Lower leg skin (tissue), 4 donors: Measurements from ENCODE around the gene SMARCC2. TPM values are rescaled to one million over a fixed set of nuclear protein-coding genes. Genes with fewer than 3 reads are reported as not detected.
"Not testable (repeated sequence)": the region's sequence is repeated elsewhere in the genome, so short reads cannot be mapped to it uniquely, and the experiment has no call there.

Experiments
- DNase-seq, 2 donors: peaks; one replicate each; pipeline ENCODE4 v3.0.0-alpha.2; 2019; ENCODE audit warnings: low spot score in 2 of 2
- H3K4me3 ChIP-seq: fragments of 200-600 bp; sonication (generic); 2 replicates; pipeline ENCODE4 v1.5.1; 2017; ENCODE audit warnings: mild to moderate bottlenecking, low read depth; ENCODE audit not compliant: poor library complexity, severe bottlenecking
- CTCF ChIP-seq, 3 donors: fragments of 450-650 bp; IDR thresholded peaks; one replicate each; pipeline ENCODE4 v1.5.1; 2016; ENCODE audit warnings: antibody characterized with exemption in 3 of 3, mild to moderate bottlenecking in 3 of 3, moderate library complexity in 2 of 3
- POLR2A ChIP-seq, 2 donors: fragments of 450-650 bp; IDR thresholded peaks; one replicate each; pipeline ENCODE4 v1.6.1; 2016 to 2017; ENCODE audit warnings: antibody characterized with exemption in 2 of 2, mild to moderate bottlenecking in 1 of 2, moderate library complexity in 1 of 2
- WGBS, 2 donors: methylation state at CpG; one replicate each; pipeline ENCODE4 v1.1.5; 2018; 5-methylcytosine and 5-hydroxymethylcytosine counted together
- intact Hi-C: fragments of 100-400 bp; cut with DNase I; formaldehyde crosslinking; loops from one replicate; pipeline ENCODE4 v1.15.0; 2023; ENCODE audit warnings: low total_unique reads
- total RNA-seq, 4 donors: library from RNA; depleted of rRNA; stranded (reverse); fragments of >200 nt; gene quantifications; one replicate each; pipeline ENCODE4 v1.1.0, GENCODE V29; 2016

The SMARCC2 gene
- total RNA-seq, 4 donors from 2014 or later, result 55.3 to 90.5 (median 63.5) TPM

GRCh38 chr12:56197921-56198635, 8.8 kb upstream of the SMARCC2 start:
- DNase-seq, result no peak
- no peak overlapping the region for H3K4me3 ChIP-seq
- WGBS, 2 donors, result 87% methylated on average over 9 of the region's 9 CpGs
- TF ChIP-seq CTCF (IDR thresholded peaks at IDR 0.05) (no peak), POLR2A (IDR thresholded peaks at IDR 0.05) (no peak)
- intact Hi-C loops, result no loop called here

GRCh38 chr12:56196818-56197550, 7.7 kb upstream of the SMARCC2 start:
- intact Hi-C loops, DNase-seq, H3K4me3 ChIP-seq: not testable (repeated sequence)
- 75 to 78% methylated on average over 11 of the region's 11 CpGs for WGBS, 2 donors

- WGBS, 2 donors, result 50 to 68% methylated on average over 1 of the region's 1 CpG
- TF ChIP-seq POLR2A (IDR thresholded peaks at IDR 0.05), result no peak
- peak in 1 of 3 donors; percentile 12 for TF ChIP-seq CTCF (IDR thresholded peaks at IDR 0.05)
- no peak overlapping the region for H3K4me3 ChIP-seq
- intact Hi-C loops, result loop anchor here (5.0 kb wide), 1 partner anchor 274 kb away; the partner anchor contains the start of gene SPRYD4
- DNase-seq, result peak in 1 of 2 donors; percentile 81
Measured at GRCh38 chr12:56193025-56193578, 3.8 kb upstream of the SMARCC2 start.

DNA sequence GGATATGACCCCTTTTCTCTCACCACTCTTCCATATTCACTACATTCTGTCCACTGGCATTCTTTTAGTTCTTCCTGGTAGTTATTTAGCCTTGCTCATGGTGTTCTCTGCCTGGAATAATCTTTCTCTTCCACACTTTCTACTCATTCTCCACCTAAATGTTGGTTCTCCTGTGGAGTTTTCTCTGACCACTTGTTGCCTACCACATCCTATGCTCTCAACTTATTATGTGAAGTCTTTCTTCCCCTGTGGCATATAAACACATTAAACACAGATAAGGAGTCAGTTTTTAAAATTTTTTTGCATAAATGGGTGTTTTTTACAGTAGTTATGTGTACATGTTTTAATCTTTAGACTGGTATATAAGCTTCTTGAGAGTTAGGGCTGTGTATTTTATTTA, 3.3 kb upstream of the SMARCC2 start:
- no peak for DNase-seq
- no peak overlapping the region for H3K4me3 ChIP-seq
- intact Hi-C loops, result loop anchor here (5.0 kb wide), 1 partner anchor 275 kb away; the partner anchor contains the start of gene SPRYD4
- TF ChIP-seq CTCF (IDR thresholded peaks at IDR 0.05) (no peak), POLR2A (IDR thresholded peaks at IDR 0.05) (no peak)

GRCh38 chr12:56190695-56191155, 1.4 kb upstream of the SMARCC2 start:
- TF ChIP-seq POLR2A (IDR thresholded peaks at IDR 0.05) (no peak), CTCF (IDR thresholded peaks at IDR 0.05) (no peak)
- 24 to 28% methylated on average over 9 of the region's 9 CpGs for WGBS, 2 donors
- H3K4me3 ChIP-seq, result peak overlapping the region; percentile 85
- DNase-seq, result no peak
- intact Hi-C loops, result loop anchor here (5.0 kb wide), 1 partner anchor 277 kb away; the partner anchor contains the start of gene SPRYD4
